GM23338 (cell line): ENCODE results near the gene MTARC1.

ENCODE experiments used
- ETS1 ChIP-seq: IDR thresholded peaks from 2 replicates; pipeline ENCODE4 v1.6.1; 2016; ENCODE audit warnings: antibody characterized with exemption
- EZH2 ChIP-seq: fragments of 200-600 bp; sonication (generic); IDR thresholded peaks from one replicate; pipeline ENCODE4 v1.8.0; 2017; ENCODE audit warnings: antibody characterized with exemption, mild to moderate bottlenecking, low read depth; ENCODE audit not compliant: unreplicated experiment
- NANOG ChIP-seq: IDR thresholded peaks from 2 replicates; pipeline ENCODE4 v1.6.1; 2016; ENCODE audit warnings: antibody characterized with exemption, borderline replicate concordance
- POLR2AphosphoS5 ChIP-seq: IDR thresholded peaks from 2 replicates; pipeline ENCODE4 v1.6.1; 2016; ENCODE audit warnings: antibody characterized with exemption, low read depth
- REST ChIP-seq: IDR thresholded peaks from one replicate; pipeline ENCODE4 v1.6.1; 2018; ENCODE audit warnings: antibody characterized with exemption; ENCODE audit not compliant: unreplicated experiment
- TF ChIP-seq, protein P1 (sequence below), 2 experiments: fragments of 200-600 bp in 1 of 2; sonication (generic) in 1 of 2; conservative IDR thresholded peaks; 2 replicates each; pipeline versions ENCODE4 v1.5.1 to v1.6.1; 2016 to 2017; ENCODE audit warnings: antibody characterized with exemption in 2 of 2, low read depth in 2 of 2, mild to moderate bottlenecking in 2 of 2, moderate library complexity in 1 of 2

DNA sequence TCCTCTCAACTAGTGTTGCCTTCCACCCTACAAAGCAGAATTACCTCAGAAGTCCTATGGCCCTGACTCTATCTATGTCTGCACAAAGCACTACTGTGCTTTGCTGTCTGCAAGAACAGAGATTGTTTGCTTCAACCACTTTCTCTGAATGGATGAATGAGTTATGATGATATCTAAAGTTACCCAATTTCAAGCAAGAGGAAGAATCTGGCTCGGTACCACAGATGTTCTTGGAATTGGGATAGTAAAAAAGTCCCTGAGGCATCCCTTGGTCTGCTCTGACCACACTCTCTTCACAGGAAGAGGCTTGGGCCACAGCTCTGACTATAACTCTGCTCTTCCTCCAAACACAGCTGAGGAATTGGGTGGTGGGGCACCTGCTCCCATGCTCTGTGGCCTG, 31.2 kb downstream of the MTARC1 start:
- TF ChIP-seq POLR2AphosphoS5 = no peak
- no peak for TF ChIP-seq ETS1
- TF ChIP-seq, protein P1, sequence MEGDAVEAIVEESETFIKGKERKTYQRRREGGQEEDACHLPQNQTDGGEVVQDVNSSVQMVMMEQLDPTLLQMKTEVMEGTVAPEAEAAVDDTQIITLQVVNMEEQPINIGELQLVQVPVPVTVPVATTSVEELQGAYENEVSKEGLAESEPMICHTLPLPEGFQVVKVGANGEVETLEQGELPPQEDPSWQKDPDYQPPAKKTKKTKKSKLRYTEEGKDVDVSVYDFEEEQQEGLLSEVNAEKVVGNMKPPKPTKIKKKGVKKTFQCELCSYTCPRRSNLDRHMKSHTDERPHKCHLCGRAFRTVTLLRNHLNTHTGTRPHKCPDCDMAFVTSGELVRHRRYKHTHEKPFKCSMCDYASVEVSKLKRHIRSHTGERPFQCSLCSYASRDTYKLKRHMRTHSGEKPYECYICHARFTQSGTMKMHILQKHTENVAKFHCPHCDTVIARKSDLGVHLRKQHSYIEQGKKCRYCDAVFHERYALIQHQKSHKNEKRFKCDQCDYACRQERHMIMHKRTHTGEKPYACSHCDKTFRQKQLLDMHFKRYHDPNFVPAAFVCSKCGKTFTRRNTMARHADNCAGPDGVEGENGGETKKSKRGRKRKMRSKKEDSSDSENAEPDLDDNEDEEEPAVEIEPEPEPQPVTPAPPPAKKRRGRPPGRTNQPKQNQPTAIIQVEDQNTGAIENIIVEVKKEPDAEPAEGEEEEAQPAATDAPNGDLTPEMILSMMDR (conservative IDR thresholded peaks at IDR 0.05; ENCODE audit: low read depth in 2 of 2) = no peak
- TF ChIP-seq REST = no peak
- no peak for TF ChIP-seq EZH2
- no peak for TF ChIP-seq NANOG
